HG03159 (cell line): ENCODE data around the gene STXBP4.
A peak's percentile ranks its signal among the peaks of the same experiment; 100 is the strongest.
"Not testable (repeated sequence)": the region's sequence is repeated elsewhere in the genome, so short reads cannot be mapped to it uniquely, and the experiment has no call there.

Source experiments
- ATAC-seq: cut with Tn5 transposase; IDR thresholded peaks from one replicate; pipeline ENCODE4 v1.9.1; 2021; ENCODE audit warnings: mild to moderate bottlenecking, moderate library complexity; ENCODE audit not compliant: unreplicated experiment

The STXBP4 gene

GRCh38 chr17:55038291-55038690 lies 69.7 kb downstream of the STXBP4 start:
- ATAC-seq, result no peak

- no peak for ATAC-seq
Observed at GRCh38 chr17:55040611-55041010, 72.0 kb downstream of the STXBP4 start.

- no peak for ATAC-seq
Observed at GRCh38 chr17:55053855-55054254, 85.3 kb downstream of the STXBP4 start.

- no peak for ATAC-seq
Observed at GRCh38 chr17:55054429-55054828, 85.9 kb downstream of the STXBP4 start.

GRCh38 chr17:55056526-55056925 lies 88.0 kb downstream of the STXBP4 start:
- no peak for ATAC-seq

- ATAC-seq, result no peak
Observed at GRCh38 chr17:55057184-55057583, 88.6 kb downstream of the STXBP4 start.

- no peak for ATAC-seq
Observed at GRCh38 chr17:55059724-55060123, 91.2 kb downstream of the STXBP4 start.

- ATAC-seq, result no peak
Observed at GRCh38 chr17:55062921-55063320, 94.4 kb downstream of the STXBP4 start.

- ATAC-seq, result no peak
Observed at GRCh38 chr17:55063885-55064874, 95.6 kb downstream of the STXBP4 start.

GRCh38 chr17:55067697-55068439 lies 99.3 kb downstream of the STXBP4 start:
- no peak for ATAC-seq

- no peak for ATAC-seq
Observed at GRCh38 chr17:55068862-55069811, 100.6 kb downstream of the STXBP4 start.

GRCh38 chr17:55069983-55070529 lies 101.5 kb downstream of the STXBP4 start:
- no peak for ATAC-seq

- peak; percentile 60 for ATAC-seq
Observed at GRCh38 chr17:55072898-55073297, 104.3 kb downstream of the STXBP4 start.

- ATAC-seq, result not testable (repeated sequence)
Observed at GRCh38 chr17:55073467-55073866, 104.9 kb downstream of the STXBP4 start.

- ATAC-seq, result no peak
Observed at GRCh38 chr17:55081559-55081958, 113.0 kb downstream of the STXBP4 start.

- no peak for ATAC-seq
Observed at GRCh38 chr17:55086635-55087058, 118.1 kb downstream of the STXBP4 start.

- ATAC-seq, result no peak
Observed at GRCh38 chr17:55089256-55089655, 120.7 kb downstream of the STXBP4 start.

- peak; percentile 98 for ATAC-seq
Observed at GRCh38 chr17:55090079-55090492, 121.5 kb downstream of the STXBP4 start.

GRCh38 chr17:55093353-55093752 lies 124.8 kb downstream of the STXBP4 start:
- ATAC-seq, result no peak

GRCh38 chr17:55098765-55099164 lies 130.2 kb downstream of the STXBP4 start:
- ATAC-seq, result no peak
